Fibroblast of lung (primary cell): Measurements from ENCODE around the gene HOXB7. TPM values are rescaled to one million over a fixed set of nuclear protein-coding genes. Genes with fewer than 3 reads are reported as not detected.

Experiments
- DNase-seq, 2 donors: peaks; one replicate each; pipeline versions ENCODE4 v3.0.0 to v3.0.0-alpha.2; 2010; ENCODE audit warnings: low read depth in 2 of 2
- H2AFZ ChIP-seq: 2 replicates; pipeline ENCODE4 v1.5.1; 2012; ENCODE audit warnings: low read length, control low read depth, inconsistent platforms
- H3K27ac ChIP-seq: 2 replicates; pipeline ENCODE4 v1.5.1; 2011; ENCODE audit warnings: low read length, control low read depth; ENCODE audit not compliant: insufficient read depth
- H3K27me3 ChIP-seq: 2 replicates; pipeline ENCODE4 v1.5.1; 2011; ENCODE audit warnings: mild to moderate bottlenecking, low read length; ENCODE audit not compliant: control insufficient read depth, insufficient read depth
- H3K36me3 ChIP-seq: 2 replicates; pipeline ENCODE4 v1.5.1; 2011; ENCODE audit warnings: low read length; ENCODE audit not compliant: control insufficient read depth, insufficient read depth
- H3K4me1 ChIP-seq: 2 replicates; pipeline ENCODE4 v1.5.1; 2011; ENCODE audit warnings: low read length; ENCODE audit not compliant: control insufficient read depth, insufficient read depth; ENCODE audit errors: extremely low read depth
- H3K4me2 ChIP-seq: 2 replicates; pipeline ENCODE4 v1.5.1; 2011; ENCODE audit warnings: low read length, control low read depth; ENCODE audit not compliant: insufficient read depth; ENCODE audit errors: extremely low read depth
- H3K4me3 ChIP-seq, 4 experiments: fragments of 200-600 bp in 1 of 4; sonication (generic) in 1 of 4; replicated peaks in 1 of 4; 2 replicates each; pipeline ENCODE4 v1.5.1; 2011 to 2016; ENCODE audit warnings: low read length in 4 of 4, low read depth in 3 of 4, mild to moderate bottlenecking in 3 of 4, control low read depth in 2 of 4, inconsistent platforms in 1 of 4, mixed read lengths in 1 of 4; ENCODE audit not compliant: insufficient read depth in 1 of 4; ENCODE audit errors: control extremely low read depth in 1 of 4
- H3K79me2 ChIP-seq: 2 replicates; pipeline ENCODE4 v1.5.1; 2012; ENCODE audit warnings: mild to moderate bottlenecking, low read length, inconsistent platforms; ENCODE audit not compliant: control insufficient read depth, insufficient read depth
- H3K9ac ChIP-seq: 2 replicates; pipeline ENCODE4 v1.5.1; 2011; ENCODE audit warnings: mild to moderate bottlenecking, low read length, control low read depth; ENCODE audit not compliant: insufficient read depth
- H3K9me3 ChIP-seq: 2 replicates; pipeline ENCODE4 v1.5.1; 2012; ENCODE audit warnings: low read depth, low read length; ENCODE audit not compliant: control insufficient read depth, insufficient read depth
- H4K20me1 ChIP-seq: 2 replicates; pipeline ENCODE4 v1.5.1; 2011; ENCODE audit warnings: low read length; ENCODE audit not compliant: control insufficient read depth, insufficient read depth; ENCODE audit errors: extremely low read depth
- CTCF ChIP-seq, 2 donors: IDR thresholded peaks in 1 of 2; conservative IDR thresholded peaks in 1 of 2; 1 replicate in 1 of 2; 2 replicates in 1 of 2; pipeline ENCODE4 v1.5.1; 2011 to 2012; ENCODE audit warnings: low read length in 2 of 2, control low read depth in 1 of 2, inconsistent platforms in 1 of 2, low read depth in 1 of 2, mild to moderate bottlenecking in 1 of 2
- EZH2 ChIP-seq: IDR thresholded peaks from 2 replicates; pipeline ENCODE4 v1.5.1; 2012; ENCODE audit warnings: low read length, control low read depth, mild to moderate bottlenecking; ENCODE audit errors: missing control alignments
- polyA plus RNA-seq, 2 donors: library from polyadenylated mRNA; depleted of rRNA in 1 of 2; stranded (reverse) in 1 of 2; unstranded in 1 of 2; fragments of >200 nt; gene quantifications; 2 replicates each; pipeline ENCODE4 v1.2.1, GENCODE V29; 2011 to 2012; ENCODE audit warnings: missing spikeins in 1 of 2
- total RNA-seq: library from RNA; depleted of rRNA; stranded (reverse); fragments of >200 nt; gene quantifications from 2 replicates; pipeline ENCODE4 v1.2.1, GENCODE V29; 2014

Gene HOXB7
- total and polyA plus RNA-seq, 2 donors (not counting 1 experiment from before 2014, with no cell fraction given), result 7.4 to 12.7 TPM

- no peaks in the 10 kb centered on the region for H3K4me1 ChIP-seq
- H3K9me3 ChIP-seq, result no peaks in the 10 kb centered on the region
- no peaks in the 10 kb centered on the region for H3K79me2 ChIP-seq
- H2AFZ ChIP-seq, result no peak overlapping the region
- TF ChIP-seq EZH2 (no peak), CTCF (conservative IDR thresholded peaks at IDR 0.05 in 1 of 2, IDR thresholded peaks at IDR 0.05 in 1 of 2; ENCODE audit: low read depth in 1 of 2, low read length in 2 of 2) (no peak)
- no peak overlapping the region for H3K27ac ChIP-seq
- no peak overlapping the region for H3K9ac ChIP-seq
- H4K20me1 ChIP-seq, result no peaks in the 10 kb centered on the region
- H3K4me2 ChIP-seq, result no peak overlapping the region
- H3K27me3 ChIP-seq, result peaks cover 96% of the 10 kb centered on the region
- no peak overlapping the region for H3K4me3 ChIP-seq
- no peaks in the 10 kb centered on the region for H3K36me3 ChIP-seq
- DNase-seq, result no peak
Measured at GRCh38 chr17:48634493-48635208, 23.8 kb upstream of the HOXB7 start.

- Histone ChIP-seq H3K4me2 (no peak overlapping the region), H4K20me1 (no peaks in the 10 kb centered on the region), H3K27ac (no peak overlapping the region), H3K4me3 (no peak overlapping the region), H2AFZ (no peak overlapping the region), H3K36me3 (no peaks in the 10 kb centered on the region), H3K4me1 (no peaks in the 10 kb centered on the region), H3K9ac (no peak overlapping the region), H3K9me3 (no peaks in the 10 kb centered on the region), H3K79me2 (no peaks in the 10 kb centered on the region), H3K27me3 (peaks cover 96% of the 10 kb centered on the region)
- no peak for DNase-seq
- TF ChIP-seq EZH2 (peak; percentile 99), CTCF (conservative IDR thresholded peaks at IDR 0.05 in 1 of 2, IDR thresholded peaks at IDR 0.05 in 1 of 2; ENCODE audit: low read depth in 1 of 2, low read length in 2 of 2) (no peak)
Measured at GRCh38 chr17:48633266-48633677, 22.5 kb upstream of the HOXB7 start.

- no peak overlapping the region for H2AFZ ChIP-seq
- TF ChIP-seq EZH2 (no peak), CTCF (conservative IDR thresholded peaks at IDR 0.05 in 1 of 2, IDR thresholded peaks at IDR 0.05 in 1 of 2; ENCODE audit: low read depth in 1 of 2, low read length in 2 of 2) (no peak)
- no peaks in the 10 kb centered on the region for H3K36me3 ChIP-seq
- H3K9ac ChIP-seq, result no peak overlapping the region
- no peak for DNase-seq
- H3K79me2 ChIP-seq, result no peaks in the 10 kb centered on the region
- no peak overlapping the region for H3K4me3 ChIP-seq
- H3K27ac ChIP-seq, result no peak overlapping the region
- no peaks in the 10 kb centered on the region for H4K20me1 ChIP-seq
- peaks cover 96% of the 10 kb centered on the region for H3K27me3 ChIP-seq
- no peak overlapping the region for H3K4me2 ChIP-seq
- no peaks in the 10 kb centered on the region for H3K9me3 ChIP-seq
- H3K4me1 ChIP-seq, result no peaks in the 10 kb centered on the region
Measured at GRCh38 chr17:48632579-48633265, 21.9 kb upstream of the HOXB7 start.
